ENCODE data around the gene CNTN5.
"Not testable (repeated sequence)": the region's sequence is repeated elsewhere in the genome, so short reads cannot be mapped to it uniquely, and the experiment has no call there.

CNTN5 gene

GRCh38 chr11:99279266-99279665 is 258.5 kb downstream of the CNTN5 start:
- DNase-seq, result no peak

GRCh38 chr11:99281331-99281730 is 260.6 kb downstream of the CNTN5 start:
- DNase-seq, result no peak

GRCh38 chr11:99297925-99298324 is 277.2 kb downstream of the CNTN5 start:
- DNase-seq, result not testable (repeated sequence)

GRCh38 chr11:99307510-99308088 is 286.9 kb downstream of the CNTN5 start:
- DNase-seq, result no peak

DNA sequence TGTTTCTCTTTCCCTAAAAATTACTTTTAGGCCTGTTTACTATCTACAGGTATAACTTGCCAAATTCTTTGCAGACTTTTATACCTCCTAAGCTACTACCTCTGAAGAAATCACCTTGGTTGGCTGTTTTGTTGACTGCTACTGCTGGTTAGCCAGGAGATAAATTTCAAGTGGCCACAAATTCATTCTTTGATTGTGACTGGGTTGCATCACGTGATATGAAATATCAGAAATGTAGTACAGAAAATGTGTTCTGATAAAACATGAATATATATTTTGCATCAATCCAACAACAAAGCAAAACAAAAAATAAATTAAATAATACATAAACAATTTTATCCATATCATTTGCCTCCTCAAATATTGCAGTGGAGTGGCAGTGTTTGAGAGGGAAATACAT is 291.1 kb downstream of the CNTN5 start:
- no peak for DNase-seq

DNA sequence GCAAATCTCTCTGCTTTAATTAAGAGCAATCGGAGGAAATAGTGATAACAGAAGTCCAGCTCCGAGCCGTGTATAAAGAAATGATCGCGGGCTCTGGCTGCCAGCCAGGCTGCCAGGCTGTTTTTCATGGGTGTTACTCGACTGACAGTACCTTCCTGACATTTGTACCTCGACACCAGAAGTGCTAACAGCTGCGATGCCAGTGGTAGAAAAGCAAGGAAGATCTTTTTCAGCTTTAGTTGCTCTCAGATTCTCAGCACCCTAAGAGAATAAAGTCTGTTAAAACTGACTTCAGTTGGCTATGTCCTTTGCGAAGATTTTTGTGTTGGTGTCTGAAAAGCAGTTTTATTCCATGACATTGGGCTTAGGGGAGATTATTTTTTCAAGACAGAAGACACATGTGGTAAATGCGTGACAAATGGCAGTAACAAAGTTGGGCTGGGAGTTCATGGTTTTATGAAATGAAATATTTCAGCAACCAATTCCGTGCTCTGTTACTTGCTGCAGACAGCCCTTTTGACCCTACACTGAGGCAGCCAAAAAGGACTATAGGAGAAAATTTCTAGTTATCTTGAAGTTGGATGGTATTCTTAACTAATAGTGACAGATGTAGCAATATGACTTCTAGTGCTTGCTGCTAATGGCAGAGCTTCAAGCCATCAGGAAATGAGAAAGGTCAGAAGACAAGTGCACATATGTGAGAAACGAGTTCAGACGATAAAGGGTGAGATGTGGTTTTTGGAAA is 296.2 kb downstream of the CNTN5 start:
- no peak for DNase-seq

DNA sequence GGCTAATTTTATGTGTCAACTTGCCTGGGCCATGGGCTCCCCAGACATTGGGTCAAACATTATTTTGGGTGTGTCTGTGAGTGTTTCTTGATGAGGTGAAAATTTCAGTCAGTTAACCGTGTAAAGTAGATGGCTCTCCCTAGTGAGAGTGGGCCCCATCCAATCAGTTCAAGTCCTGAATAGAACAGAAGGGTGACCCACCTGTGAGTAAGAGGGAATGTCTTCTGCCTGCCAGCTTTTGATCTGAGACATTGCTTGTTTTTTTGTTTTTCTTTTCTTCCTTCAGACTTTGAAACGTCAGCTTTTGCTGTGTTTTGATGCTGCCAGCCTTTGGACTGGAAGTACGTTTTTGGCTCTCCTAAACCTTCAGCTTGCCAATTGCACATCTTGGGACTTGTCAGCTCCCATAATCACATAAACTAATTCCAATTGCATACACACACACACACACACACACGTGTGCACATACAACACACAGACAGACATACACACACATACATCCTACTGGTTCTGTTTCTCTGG is 300.1 kb downstream of the CNTN5 start:
- DNase-seq, result no peak

DNA sequence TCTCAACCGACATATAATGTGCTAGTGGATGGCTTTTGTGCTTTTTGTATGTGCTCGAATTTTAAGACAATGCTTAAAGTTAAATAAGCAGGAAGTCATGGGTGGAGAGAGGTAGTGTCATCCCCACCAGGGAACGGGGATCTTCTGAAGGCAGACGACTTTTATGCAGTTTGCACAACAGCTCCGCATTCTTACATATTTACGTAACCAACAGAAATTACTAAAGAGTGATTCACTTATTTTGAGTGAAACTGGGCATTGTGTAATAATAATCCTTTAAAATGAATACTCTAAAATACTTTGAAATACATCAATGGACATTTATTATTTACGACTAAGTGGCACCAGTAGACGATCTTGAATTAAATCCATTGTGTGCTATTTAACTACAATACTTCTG is 305.1 kb downstream of the CNTN5 start:
- no peak for DNase-seq

DNA sequence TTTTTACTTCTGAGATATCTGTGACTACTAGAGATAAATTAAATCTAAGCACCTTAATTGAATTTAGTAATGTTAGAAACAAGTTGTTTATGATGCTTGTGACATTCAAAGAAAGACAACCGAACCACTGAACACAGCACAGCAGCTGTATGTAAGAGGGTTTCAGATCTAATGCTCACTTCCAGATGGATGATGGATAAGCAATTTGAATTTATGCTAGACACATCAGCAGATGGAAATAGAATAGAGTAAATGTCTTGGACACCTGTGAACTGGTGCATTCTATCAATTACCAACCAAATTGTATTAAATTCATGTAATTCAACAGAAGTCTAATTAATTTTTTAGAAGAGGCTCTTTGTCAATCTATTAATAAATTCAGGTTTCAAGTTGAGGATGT is 306.3 kb downstream of the CNTN5 start:
- DNase-seq, result no peak

DNA sequence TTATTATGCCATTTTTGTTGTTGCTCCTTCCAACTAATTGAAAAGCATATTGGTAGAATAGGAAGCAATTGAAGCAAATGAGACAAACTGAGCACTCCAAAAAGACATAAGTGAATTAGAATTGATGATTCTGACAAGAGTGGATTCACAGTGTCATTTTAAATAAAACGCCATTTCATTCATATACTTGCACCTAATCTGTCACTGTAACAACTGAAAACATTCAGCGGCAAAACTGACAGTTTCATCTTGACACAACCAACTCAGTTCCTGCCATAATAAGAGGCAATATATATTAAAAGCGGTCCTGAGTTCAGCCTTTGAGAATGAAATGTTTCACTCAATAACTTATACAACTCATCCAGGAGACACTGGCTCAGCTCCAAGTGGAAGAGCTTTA is 306.8 kb downstream of the CNTN5 start:
- DNase-seq, result no peak

- DNase-seq, result no peak
Observed at GRCh38 chr11:99333621-99334020, 312.9 kb downstream of the CNTN5 start.

DNA sequence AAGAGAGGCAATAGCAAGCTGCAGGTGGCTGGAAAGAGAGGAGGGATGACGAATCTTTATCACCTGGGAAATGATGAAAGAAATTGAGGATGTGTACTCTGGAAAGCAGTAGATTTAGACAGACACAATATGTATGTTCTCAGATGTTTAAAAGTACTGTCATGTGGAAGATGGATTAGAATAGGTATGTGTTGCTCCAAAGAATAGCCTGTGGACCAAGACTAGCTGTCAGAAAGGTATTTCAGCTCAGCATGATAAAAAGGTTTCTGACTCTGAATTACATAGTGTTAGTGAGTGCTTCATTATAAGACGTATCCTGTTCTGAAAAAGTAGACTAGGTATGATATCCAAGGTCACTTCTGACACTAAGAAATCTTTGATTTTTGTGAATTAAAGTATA is 322.4 kb downstream of the CNTN5 start:
- DNase-seq, result no peak

DNA sequence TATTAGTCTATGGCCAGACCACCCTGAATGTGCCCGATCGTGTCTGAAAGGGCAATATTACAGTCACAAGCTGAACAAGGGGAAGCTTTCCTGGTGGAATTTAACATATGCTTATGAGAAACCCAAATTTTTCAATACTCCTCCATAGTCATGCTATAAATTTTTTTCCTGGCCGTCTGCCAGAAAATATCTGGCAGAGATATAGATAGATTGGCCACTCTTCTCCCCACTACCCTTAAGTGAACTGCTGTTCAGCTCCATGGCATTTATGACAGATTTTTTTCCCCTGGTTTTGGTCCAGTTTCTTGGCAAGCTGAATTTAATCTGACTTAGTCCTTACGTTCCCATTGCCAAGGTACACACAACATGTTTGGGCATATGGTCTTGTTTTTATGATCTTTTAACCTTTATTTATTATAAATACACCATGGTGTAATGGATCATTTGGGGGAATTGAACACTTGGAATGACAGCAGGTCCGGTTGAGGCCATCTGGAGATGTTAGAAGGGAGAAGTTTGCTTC is 328.5 kb downstream of the CNTN5 start:
- no peak for DNase-seq

GRCh38 chr11:99351624-99352023 is 330.9 kb downstream of the CNTN5 start:
- DNase-seq, result no peak

GRCh38 chr11:99352642-99353041 is 331.9 kb downstream of the CNTN5 start:
- DNase-seq, result no peak

GRCh38 chr11:99366546-99366945 is 345.8 kb downstream of the CNTN5 start:
- no peak for DNase-seq

DNA sequence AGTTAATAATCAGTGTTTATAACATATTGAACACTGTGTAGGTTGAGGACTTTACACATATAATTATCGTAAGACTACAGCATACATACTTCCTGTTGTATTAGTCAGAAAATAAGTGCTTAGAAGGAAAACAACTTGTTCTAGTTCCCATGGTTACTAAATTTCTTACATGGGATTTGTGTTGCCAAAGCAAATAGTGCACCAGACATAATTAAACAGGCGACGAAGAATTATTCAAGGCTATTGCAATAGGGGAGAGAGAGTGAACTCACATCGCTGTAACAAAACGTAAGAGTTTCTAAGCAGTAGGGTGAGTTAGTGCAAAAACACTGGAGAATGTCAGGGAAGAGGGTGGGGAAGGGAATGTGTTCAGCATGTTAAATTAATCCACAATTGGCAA is 347.8 kb downstream of the CNTN5 start:
- DNase-seq, result no peak

DNA sequence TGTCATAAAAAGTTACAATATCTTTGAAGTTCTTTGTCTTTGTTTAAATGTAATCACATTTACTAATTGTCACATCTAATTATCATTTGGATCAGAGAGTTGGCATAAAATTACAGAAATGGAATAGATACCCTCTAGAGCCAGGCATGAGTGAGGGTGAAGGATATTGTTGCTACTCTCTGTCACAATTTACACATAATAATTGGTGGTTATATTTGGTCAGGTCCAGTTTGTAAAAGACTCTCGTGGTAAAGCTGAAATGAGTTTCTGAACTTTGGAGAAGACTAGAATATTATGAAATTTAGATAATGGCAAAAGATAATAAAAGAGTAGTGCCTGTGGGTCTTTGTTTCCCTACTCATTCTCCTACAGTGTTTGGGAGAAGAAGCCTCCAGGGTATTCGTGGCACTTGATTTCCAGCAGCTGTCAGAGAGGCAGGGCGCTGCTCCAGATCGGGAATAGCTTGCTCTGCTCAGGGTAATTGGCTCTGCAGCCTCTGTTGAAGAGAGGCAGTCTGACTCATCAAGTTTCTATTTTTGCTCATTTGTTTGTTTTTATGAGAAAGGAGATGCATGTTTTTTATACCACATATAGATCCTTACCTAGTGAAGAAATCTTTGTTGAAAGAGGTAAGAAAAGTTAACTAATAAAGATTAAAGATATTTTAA is 349.9 kb downstream of the CNTN5 start:
- DNase-seq, result no peak

DNA sequence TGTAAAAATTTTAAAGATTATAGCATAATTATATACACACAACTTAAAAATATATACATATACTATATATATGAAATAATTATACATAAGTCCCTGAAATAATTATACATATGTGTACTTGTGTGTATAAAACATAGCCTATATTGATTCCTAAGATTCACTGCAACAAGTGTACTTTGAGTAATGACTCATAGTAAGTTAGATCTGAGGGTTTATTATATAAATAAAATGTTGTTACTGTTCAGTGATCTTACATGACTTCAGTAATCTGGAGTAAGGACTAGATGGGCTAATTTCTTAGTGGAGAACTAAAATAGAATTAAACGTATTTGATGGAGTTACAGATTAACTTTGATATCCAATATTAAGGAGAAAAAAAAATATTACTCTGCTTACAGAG is 350.5 kb downstream of the CNTN5 start:
- no peak for DNase-seq

- no peak for DNase-seq
Observed at GRCh38 chr11:99376463-99376862, 355.7 kb downstream of the CNTN5 start.

GRCh38 chr11:99383648-99384245 is 363.0 kb downstream of the CNTN5 start:
- no peak for DNase-seq

GRCh38 chr11:99391245-99391644 is 370.5 kb downstream of the CNTN5 start:
- DNase-seq, result no peak

DNA sequence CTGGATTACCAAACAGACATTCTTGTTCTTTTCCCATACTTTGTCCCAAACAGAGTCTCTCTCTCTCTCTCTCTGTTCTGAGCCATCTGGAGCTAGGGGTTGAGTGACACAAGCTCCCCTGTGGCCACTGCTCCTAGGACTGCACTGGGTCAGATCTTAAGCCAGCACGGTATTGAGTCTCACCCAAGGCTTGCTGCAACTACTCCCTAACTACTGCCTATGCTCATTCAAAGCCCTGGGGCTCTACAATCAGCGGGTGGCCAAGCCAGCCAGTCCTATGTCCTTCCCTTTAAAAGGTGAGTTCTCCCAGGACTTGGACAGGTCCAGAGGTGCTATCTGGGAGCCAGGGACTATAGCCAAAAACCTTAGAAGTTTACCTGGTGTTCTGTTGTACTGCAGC is 385.6 kb downstream of the CNTN5 start:
- DNase-seq, result no peak

GRCh38 chr11:99410636-99411035 is 389.9 kb downstream of the CNTN5 start:
- no peak for DNase-seq
